Keratinocyte (primary cell): Measurements from ENCODE around the gene NTMT1. TPM values are rescaled to one million over a fixed set of nuclear protein-coding genes. Genes with fewer than 3 reads are reported as not detected.

Experiments
- DNase-seq: peaks from one replicate; pipeline ENCODE4 v3.0.0-alpha.2; 2011; ENCODE audit warnings: low read depth, missing footprints, low spot score
- FAIRE-seq: peaks from 2 replicates; lab custom pipeline; 2011; peaks lifted over from hg19 to GRCh38; lab: Jason Lieb, UNC
- H2AFZ ChIP-seq: 2 replicates; pipeline ENCODE4 v1.6.0; 2012; ENCODE audit warnings: low read length, control low read depth, inconsistent platforms; ENCODE audit not compliant: control insufficient read depth
- H3K27ac ChIP-seq: 2 replicates; pipeline ENCODE4 v1.5.1; 2011; ENCODE audit warnings: low read length; ENCODE audit not compliant: control insufficient read depth, insufficient read depth
- H3K27me3 ChIP-seq: 3 replicates; pipeline ENCODE4 v1.6.0; 2011; ENCODE audit warnings: low read length; ENCODE audit not compliant: control insufficient read depth, insufficient read depth; ENCODE audit errors: extremely low read depth
- H3K36me3 ChIP-seq, 2 experiments: 2 replicates in 1 of 2; 3 replicates in 1 of 2; pipeline ENCODE4 v1.5.1; 2011; ENCODE audit warnings: low read length in 2 of 2, mild to moderate bottlenecking in 1 of 2; ENCODE audit not compliant: control insufficient read depth in 2 of 2, insufficient read depth in 2 of 2; ENCODE audit errors: extremely low read depth in 1 of 2
- H3K4me1 ChIP-seq: 3 replicates; pipeline ENCODE4 v1.5.1; 2011; ENCODE audit warnings: low read length; ENCODE audit not compliant: control insufficient read depth, insufficient read depth; ENCODE audit errors: extremely low read depth
- H3K4me2 ChIP-seq: 3 replicates; pipeline ENCODE4 v1.6.0; 2011; ENCODE audit warnings: low read depth, low read length; ENCODE audit not compliant: control insufficient read depth, insufficient read depth; ENCODE audit errors: extremely low read depth
- H3K4me3 ChIP-seq, 3 experiments: fragments of 200-600 bp in 1 of 3; sonication (generic) in 1 of 3; 2 replicates in 2 of 3; 3 replicates in 1 of 3; pipeline ENCODE4 v1.5.1; 2011 to 2016; ENCODE audit warnings: low read length in 3 of 3, mild to moderate bottlenecking in 3 of 3, control low read depth in 2 of 3, inconsistent platforms in 1 of 3, low read depth in 1 of 3, mixed read lengths in 1 of 3, mixed run types in 1 of 3, moderate library complexity in 1 of 3; ENCODE audit not compliant: control insufficient read depth in 2 of 3, insufficient read depth in 2 of 3; ENCODE audit errors: extremely low read depth in 1 of 3
- H3K79me2 ChIP-seq: 2 replicates; pipeline ENCODE4 v1.6.0; 2012; ENCODE audit warnings: low read length; ENCODE audit not compliant: control insufficient read depth, insufficient read depth
- H3K9ac ChIP-seq: 3 replicates; pipeline ENCODE4 v1.6.0; 2011; ENCODE audit warnings: low read length; ENCODE audit not compliant: control insufficient read depth, insufficient read depth; ENCODE audit errors: extremely low read depth
- H3K9me1 ChIP-seq: 3 replicates; pipeline ENCODE4 v1.6.0; 2011; ENCODE audit warnings: low read length; ENCODE audit not compliant: control insufficient read depth, insufficient read depth; ENCODE audit errors: extremely low read depth
- H3K9me3 ChIP-seq: 2 replicates; pipeline ENCODE4 v1.5.1; 2012; ENCODE audit warnings: low read depth, low read length; ENCODE audit not compliant: control insufficient read depth
- H4K20me1 ChIP-seq: 3 replicates; pipeline ENCODE4 v1.6.0; 2011; ENCODE audit warnings: low read length; ENCODE audit not compliant: control insufficient read depth, insufficient read depth; ENCODE audit errors: extremely low read depth
- CTCF ChIP-seq, 3 experiments: IDR thresholded peaks in 1 of 3; conservative IDR thresholded peaks in 1 of 3; optimal IDR thresholded peaks in 1 of 3; 2 replicates in 2 of 3; 3 replicates in 1 of 3; pipeline versions ENCODE3 to v1.5.1; 2011; ENCODE audit warnings: low read length in 3 of 3, mild to moderate bottlenecking in 3 of 3, moderate library complexity in 2 of 3, control low read depth in 1 of 3, inconsistent platforms in 1 of 3; ENCODE audit not compliant: insufficient read depth in 2 of 3; ENCODE audit errors: extremely low read depth in 1 of 3
- EZH2 ChIP-seq: IDR thresholded peaks from one replicate; pipeline ENCODE4 v1.6.1; 2012; ENCODE audit warnings: inconsistent platforms, mild to moderate bottlenecking, low read length, moderate library complexity
- dilution Hi-C: fragments of 300-500 bp; cut with MboI; formaldehyde crosslinking; loops from one replicate; pipeline ENCODE4 v1.7.0; 2020; ENCODE audit warnings: low sequenced_read_pairs; ENCODE audit not compliant: extremely low pct_ligation_motif_present
- polyA plus RNA-seq, 5 experiments: library from polyadenylated mRNA; depleted of rRNA in 3 of 5; stranded (reverse) in 3 of 5; stranded (forward) in 1 of 5; unstranded in 1 of 5; fragments of >200 nt; gene quantifications; 1 replicate in 1 of 5; 2 replicates in 3 of 5; 3 replicates in 1 of 5; pipeline versions ENCODE4 v1.2.1 to v1.2.3, GENCODE V29; 2011 to 2012; ENCODE audit warnings: missing spikeins in 2 of 5, low read depth in 1 of 5, low replicate concordance in 1 of 5

NTMT1 gene
- polyA plus RNA-seq, 1 donor (not counting 4 experiments of a cell fraction or from before 2014, with no cell fraction given), result 50.2 TPM

DNA sequence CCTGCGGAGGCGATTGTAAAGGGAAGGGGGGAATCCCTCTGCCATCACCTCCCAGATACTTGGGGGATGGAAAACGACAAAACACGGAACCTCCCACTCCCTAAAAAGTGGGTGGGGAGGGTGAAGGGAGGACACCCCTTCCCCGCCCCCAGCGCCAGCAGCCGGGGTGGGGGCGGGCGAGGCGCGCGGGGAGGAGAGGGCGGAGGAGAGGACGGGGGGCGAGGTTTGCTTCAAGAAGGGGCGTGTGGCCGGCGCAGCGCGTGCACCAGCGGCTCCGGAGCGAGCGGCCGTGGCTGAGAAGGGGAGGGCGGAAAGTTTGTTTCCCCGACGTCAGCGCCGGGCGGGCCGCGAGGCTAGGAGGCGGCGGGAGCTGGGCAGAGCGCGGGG, 39.4 kb downstream of the NTMT1 start, which contains the start of gene PRRX2:
Gene PRRX2 (plus strand): TSS at position 259 of the 387 bp plus-strand sequence. CDS start 221 bp downstream, outside the sequence.
- H3K36me3 ChIP-seq, result no peaks in the 10 kb centered on the region
- FAIRE-seq (no peak), DNase-seq (no peak)
- H3K4me2 ChIP-seq, result peak within 1 kb of the TSS; percentile 5
- dilution Hi-C loops, result no loop called here
- TF ChIP-seq CTCF (optimal IDR thresholded peaks at IDR 0.05 in 1 of 3, IDR thresholded peaks at IDR 0.05 in 1 of 3, conservative IDR thresholded peaks at IDR 0.05 in 1 of 3; ENCODE audit: extremely low read depth in 1 of 3, insufficient read depth in 2 of 3, low read length in 3 of 3) (no peak), EZH2 (peak; percentile 62)
- no peaks in the 10 kb centered on the region for H3K79me2 ChIP-seq
- H3K4me1 ChIP-seq, result no peaks in the 10 kb centered on the region
- no peaks in the 10 kb centered on the region for H4K20me1 ChIP-seq
- no peak within 1 kb of the TSS for H2AFZ ChIP-seq
- no peak within 1 kb of the TSS for H3K4me3 ChIP-seq
- H3K9me3 ChIP-seq, result no peaks in the 10 kb centered on the region
- H3K27ac ChIP-seq, result no peak within 1 kb of the TSS
- no peak within 1 kb of the TSS for H3K9ac ChIP-seq
- no peaks in the 10 kb centered on the region for H3K9me1 ChIP-seq
- H3K27me3 ChIP-seq, result peaks cover 41% of the 10 kb centered on the region

- H3K4me2 ChIP-seq, result peak overlapping the region; percentile 5
- dilution Hi-C loops, result no loop called here
- H3K9me3 ChIP-seq, result no peaks in the 10 kb centered on the region
- H3K79me2 ChIP-seq, result no peaks in the 10 kb centered on the region
- H3K27me3 ChIP-seq, result peaks cover 37% of the 10 kb centered on the region
- no peaks in the 10 kb centered on the region for H3K4me1 ChIP-seq
- DNase-seq, result no peak
- H3K36me3 ChIP-seq, result no peaks in the 10 kb centered on the region
- no peaks in the 10 kb centered on the region for H3K9me1 ChIP-seq
- FAIRE-seq, result no peak
- H3K9ac ChIP-seq, result no peak overlapping the region
- H3K27ac ChIP-seq, result no peak overlapping the region
- H2AFZ ChIP-seq, result no peak overlapping the region
- H3K4me3 ChIP-seq, result no peak overlapping the region
- no peaks in the 10 kb centered on the region for H4K20me1 ChIP-seq
- TF ChIP-seq CTCF (optimal IDR thresholded peaks at IDR 0.05 in 1 of 3, IDR thresholded peaks at IDR 0.05 in 1 of 3, conservative IDR thresholded peaks at IDR 0.05 in 1 of 3; ENCODE audit: extremely low read depth in 1 of 3, insufficient read depth in 2 of 3, low read length in 3 of 3) (no peak), EZH2 (peak; percentile 91)
Measured at GRCh38 chr9:129665814-129666520, 40.0 kb downstream of the NTMT1 start.
